ENCODE measurements around the gene TOR3A.

The TOR3A gene

GRCh38 chr1:179095924-179096323 lies 14.1 kb downstream of the TOR3A start:
- in situ Hi-C loops (cut with HindIII; ENCODE audit: low pct_ligation_motif_present, low pct_unique_long_range_greater_than_20kb, low sequenced_read_pairs), result no loop called here
- no peak for DNase-seq

DNA sequence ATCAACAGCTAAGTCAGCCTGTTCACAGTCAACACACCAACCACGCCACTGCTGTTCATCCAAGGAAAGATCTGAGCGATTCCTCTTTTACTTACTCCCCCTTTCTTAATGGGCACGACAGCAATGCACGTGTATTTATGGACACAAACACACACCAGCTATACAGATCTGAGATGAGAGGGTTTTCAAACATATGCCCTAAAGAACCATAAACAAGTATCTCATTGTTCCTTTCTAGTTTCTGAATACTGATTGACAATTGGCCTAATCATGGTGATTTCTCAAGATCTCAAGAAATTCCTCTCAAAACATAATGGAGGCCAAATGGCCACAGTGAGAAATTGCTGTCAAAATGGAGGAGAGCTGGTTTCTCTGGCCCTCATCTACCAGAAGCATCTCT lies 18.0 kb downstream of the TOR3A start:
- DNase-seq, result no peak
- in situ Hi-C loops (cut with HindIII; ENCODE audit: low pct_ligation_motif_present, low pct_unique_long_range_greater_than_20kb, low sequenced_read_pairs), result no loop called here

DNA sequence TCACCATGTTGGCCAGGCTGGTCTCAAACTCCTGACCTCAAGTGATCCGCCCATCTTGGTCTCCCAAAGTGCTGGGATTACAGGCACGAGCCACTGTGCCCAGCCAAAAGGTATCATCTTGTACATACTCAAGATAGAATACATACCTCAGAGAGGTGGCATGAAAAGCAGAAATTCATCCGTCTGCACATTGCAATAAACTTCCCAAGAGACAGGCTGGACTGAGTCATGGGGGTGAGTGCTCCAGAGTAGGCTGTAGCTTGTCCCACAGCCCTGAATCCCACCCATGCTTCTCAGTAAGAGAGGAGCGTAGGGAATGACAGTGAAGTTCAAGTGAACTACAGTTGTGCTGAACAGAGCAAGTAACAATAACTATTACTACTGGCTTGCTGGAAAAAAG lies 19.7 kb downstream of the TOR3A start:
- in situ Hi-C loops (cut with HindIII; ENCODE audit: low pct_ligation_motif_present, low pct_unique_long_range_greater_than_20kb, low sequenced_read_pairs), result no loop called here

GRCh38 chr1:179103999-179104398 lies 22.1 kb downstream of the TOR3A start:
- in situ Hi-C loops (cut with HindIII; ENCODE audit: low pct_ligation_motif_present, low pct_unique_long_range_greater_than_20kb, low sequenced_read_pairs), result no loop called here
- DNase-seq, result no peak

More for the DNA sequence above, 19.7 kb downstream of the TOR3A start:
- DNase-seq, result no peak

DNA sequence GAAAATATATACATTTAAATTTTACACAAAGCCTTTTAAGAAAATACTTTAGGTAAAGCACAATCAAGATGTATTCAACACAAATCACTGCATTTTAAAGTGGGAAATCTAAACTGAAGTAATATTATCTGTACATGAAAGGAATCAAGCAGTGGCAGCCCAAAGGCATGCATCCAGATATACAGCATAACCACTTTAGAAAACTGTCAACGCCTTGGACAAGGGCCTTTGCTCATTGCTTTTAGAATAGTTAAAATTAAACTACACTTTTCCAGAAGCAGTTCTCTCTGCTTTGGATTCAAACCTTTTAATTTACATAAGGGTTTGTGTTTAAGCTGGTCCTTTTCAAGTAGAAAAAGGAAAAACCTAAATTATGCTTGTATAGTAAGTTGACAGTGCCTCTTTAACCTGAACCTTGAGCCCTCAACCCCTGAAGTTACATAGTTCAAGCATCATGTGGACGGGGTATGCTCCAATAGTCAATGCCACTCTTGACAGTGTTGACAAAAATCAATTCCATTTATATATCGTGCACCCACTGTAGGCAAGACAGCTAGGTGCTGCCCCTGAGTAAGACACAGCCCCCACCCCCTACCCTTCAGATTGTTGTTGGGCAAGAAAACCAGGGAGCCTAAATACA lies 22.9 kb downstream of the TOR3A start:
- in situ Hi-C loops (cut with HindIII; ENCODE audit: low pct_ligation_motif_present, low pct_unique_long_range_greater_than_20kb, low sequenced_read_pairs), result no loop called here
- DNase-seq, result no peak

DNA sequence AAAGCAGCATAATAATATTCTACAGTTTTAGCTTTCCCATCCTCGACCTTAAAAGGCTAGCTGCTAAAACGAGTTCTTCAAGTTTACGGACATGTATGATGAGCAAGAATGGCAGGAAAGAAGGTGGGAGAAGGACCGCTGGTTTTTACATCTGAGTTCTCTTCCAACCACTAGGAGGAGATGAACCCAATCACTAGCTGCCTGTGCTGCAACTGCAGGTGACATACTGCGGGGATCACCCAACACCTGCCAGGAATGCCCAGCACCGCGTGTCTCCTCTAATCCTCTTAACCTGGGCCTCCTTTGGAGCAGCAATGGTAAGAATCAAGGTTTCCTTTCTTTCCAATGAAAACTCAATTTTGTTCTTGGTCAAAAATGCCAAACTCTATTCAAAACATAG lies 23.5 kb downstream of the TOR3A start:
- DNase-seq, result peak; percentile 37
- in situ Hi-C loops (cut with HindIII; ENCODE audit: low pct_ligation_motif_present, low pct_unique_long_range_greater_than_20kb, low sequenced_read_pairs), result no loop called here

DNA sequence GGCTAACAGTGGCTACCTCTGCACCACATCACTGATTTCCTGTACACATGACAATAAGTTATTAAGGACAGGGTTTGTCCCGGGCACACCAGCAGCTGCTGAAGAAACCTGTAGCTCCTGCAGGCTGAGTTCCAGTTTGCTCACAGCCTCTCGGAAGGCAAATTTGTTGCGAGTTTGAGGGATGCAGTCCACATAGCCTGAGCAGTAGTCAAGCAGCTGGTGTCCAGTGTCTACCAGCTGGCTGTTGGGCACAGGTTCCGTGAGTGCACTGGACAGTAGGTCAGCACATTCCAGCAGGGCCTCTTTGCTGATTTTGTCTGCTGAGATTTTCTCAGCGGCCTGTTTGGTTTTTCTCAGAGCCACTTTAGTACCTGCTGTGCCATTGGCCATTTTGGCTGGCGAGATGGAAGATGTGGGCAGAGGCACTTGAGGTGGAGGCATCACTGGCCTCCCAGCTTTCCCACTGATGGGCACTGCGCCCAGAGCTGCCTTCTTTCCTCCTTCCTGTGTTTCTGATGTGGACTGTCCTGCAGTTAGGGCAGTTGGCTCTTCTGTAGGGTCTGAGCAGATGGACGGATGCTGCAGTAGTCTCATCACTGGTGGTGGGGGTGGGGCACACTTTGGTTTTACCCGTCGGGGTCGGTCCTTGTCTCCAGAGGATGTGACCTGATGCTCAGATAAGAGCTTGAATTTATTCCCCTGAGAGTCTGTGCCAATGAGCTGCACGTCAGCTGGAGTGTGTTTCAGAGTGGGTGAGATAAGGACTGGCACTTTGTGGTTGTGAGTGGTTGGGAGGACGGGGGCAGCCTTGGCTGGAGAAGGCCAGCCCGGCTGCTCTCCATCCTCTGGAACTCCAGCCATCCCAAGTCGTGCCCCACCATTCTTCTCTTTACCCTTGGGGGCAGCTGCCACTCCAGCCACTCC lies 26.1 kb downstream of the TOR3A start:
- in situ Hi-C loops (cut with HindIII; ENCODE audit: low pct_ligation_motif_present, low pct_unique_long_range_greater_than_20kb, low sequenced_read_pairs), result no loop called here
- DNase-seq, result no peak

DNA sequence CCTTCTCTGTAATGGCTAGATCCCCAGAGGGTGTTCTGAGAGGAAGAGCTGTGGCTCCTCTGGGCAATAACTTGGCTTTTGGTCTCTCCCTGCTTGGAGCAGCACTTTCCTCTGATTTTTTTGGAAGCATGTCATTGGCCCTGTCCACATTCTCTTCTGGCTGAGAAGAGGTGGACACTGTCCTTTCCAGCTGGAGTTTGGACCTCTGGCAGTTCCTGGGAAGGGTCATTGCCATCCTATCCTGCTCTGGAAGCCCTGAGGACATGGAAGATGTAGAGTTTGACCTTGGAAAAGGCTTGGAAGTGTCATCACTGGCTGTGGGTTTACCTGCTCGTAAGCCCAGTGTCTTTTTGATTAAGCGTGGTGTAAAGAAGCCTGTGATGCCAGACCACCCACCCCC lies 26.8 kb downstream of the TOR3A start:
- in situ Hi-C loops (cut with HindIII; ENCODE audit: low pct_ligation_motif_present, low pct_unique_long_range_greater_than_20kb, low sequenced_read_pairs), result no loop called here
- DNase-seq, result no peak

- no peak for DNase-seq
- in situ Hi-C loops (cut with HindIII; ENCODE audit: low pct_ligation_motif_present, low pct_unique_long_range_greater_than_20kb, low sequenced_read_pairs), result no loop called here
Observed at GRCh38 chr1:179115181-179115580, 33.3 kb downstream of the TOR3A start.

DNA sequence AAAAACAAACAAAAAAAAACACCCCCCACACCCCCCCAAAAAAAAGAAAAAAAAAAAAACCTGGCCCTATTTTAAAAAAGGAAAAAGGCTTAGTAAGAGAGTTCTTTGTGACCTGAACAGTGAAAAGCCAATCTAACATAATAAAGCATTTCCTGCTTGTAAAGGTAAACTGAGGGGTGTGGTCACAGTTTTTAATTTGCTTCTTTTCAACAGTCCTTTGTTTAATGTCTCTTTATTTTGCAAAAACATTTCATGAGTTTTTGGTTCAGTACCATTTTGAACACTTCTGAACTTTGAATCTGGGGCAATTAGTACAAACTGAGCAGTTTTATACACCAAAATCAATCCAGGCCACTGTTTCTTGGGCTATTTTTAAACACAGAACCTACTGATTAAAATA lies 37.6 kb downstream of the TOR3A start:
- DNase-seq, result no peak
- in situ Hi-C loops (cut with HindIII; ENCODE audit: low pct_ligation_motif_present, low pct_unique_long_range_greater_than_20kb, low sequenced_read_pairs), result no loop called here

DNA sequence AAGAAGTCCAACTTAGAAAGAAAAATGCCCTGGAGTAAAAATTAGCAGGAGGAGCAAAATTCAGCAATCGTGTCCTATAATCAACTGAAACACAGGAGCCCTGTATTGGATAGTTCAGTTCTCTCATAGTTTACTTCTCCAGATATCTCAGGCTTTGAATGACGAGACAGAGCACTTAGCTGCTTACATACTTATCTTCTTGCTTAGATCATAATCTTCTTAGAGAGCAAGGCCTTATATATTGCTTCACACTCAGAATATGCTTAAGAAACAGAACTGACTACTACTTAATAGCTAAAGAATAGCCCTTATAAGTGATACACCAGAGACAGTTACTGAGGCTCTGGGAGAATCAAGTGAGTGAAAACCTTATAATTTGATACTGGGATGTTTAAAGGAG lies 38.9 kb downstream of the TOR3A start:
- no peak for DNase-seq
- in situ Hi-C loops (cut with HindIII; ENCODE audit: low pct_ligation_motif_present, low pct_unique_long_range_greater_than_20kb, low sequenced_read_pairs), result no loop called here

DNA sequence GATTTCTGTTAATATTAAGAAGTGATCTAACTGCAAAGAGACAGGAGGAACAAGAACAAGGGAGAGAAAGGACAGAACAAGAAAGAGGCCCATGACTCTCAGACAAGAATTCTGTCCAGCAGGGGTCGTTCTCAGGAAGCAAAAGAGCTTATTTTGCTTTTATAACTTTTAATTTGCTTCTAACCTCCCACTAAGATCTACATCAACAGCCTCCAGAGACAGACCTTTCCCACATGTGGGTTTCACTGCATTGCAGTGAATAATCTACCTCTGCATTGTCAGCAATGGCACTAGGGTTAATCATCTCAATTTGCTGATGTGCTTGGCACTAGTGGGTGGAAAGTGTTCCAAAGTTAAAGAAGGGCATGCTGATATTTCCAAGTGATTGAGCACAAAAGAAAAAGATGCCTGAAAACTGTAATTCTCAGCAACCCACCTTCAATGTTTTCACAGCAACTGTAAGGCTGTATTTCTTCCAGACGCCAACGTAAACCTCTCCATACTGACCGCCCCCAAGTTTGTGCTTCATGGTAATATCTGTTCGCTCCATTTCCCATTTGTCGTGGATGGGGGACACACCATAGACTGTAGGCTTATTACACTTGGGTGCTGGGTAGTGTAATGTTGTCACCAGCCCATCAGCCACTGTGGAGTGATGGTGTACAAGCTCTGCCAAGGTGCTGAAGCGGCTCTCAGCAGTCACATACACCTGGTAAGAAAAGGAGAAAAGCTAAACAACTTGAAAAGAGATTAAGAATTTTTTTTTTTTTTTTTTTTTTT lies 39.5 kb downstream of the TOR3A start:
- in situ Hi-C loops (cut with HindIII; ENCODE audit: low pct_ligation_motif_present, low pct_unique_long_range_greater_than_20kb, low sequenced_read_pairs), result no loop called here
- peak; percentile 62 for DNase-seq

DNA sequence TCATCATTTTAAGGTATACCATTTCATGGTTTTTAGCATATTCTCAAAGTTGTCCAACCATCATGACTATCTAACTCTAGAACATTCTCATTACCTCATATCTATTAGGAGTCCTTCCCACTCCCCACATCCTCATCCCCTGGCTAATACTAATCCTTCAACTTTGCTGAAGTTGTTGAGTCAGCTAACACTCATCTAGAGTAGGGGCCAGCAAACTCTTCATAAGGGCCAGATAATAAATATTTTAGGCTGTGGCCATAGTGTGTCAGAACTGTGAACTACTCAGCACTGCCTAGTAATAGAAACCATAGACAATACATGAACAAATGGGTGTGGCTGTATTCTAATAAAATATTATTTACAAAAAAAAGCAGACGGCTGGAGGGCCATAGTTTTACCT lies 43.0 kb downstream of the TOR3A start:
- no peak for DNase-seq
- in situ Hi-C loops (cut with HindIII; ENCODE audit: low pct_ligation_motif_present, low pct_unique_long_range_greater_than_20kb, low sequenced_read_pairs), result no loop called here

- no peak for DNase-seq
- in situ Hi-C loops (cut with HindIII; ENCODE audit: low pct_ligation_motif_present, low pct_unique_long_range_greater_than_20kb, low sequenced_read_pairs), result no loop called here
Observed at GRCh38 chr1:179126338-179127060, 44.6 kb downstream of the TOR3A start.

GRCh38 chr1:179127163-179127895 lies 45.5 kb downstream of the TOR3A start:
- DNase-seq, result no peak
- in situ Hi-C loops (cut with HindIII; ENCODE audit: low pct_ligation_motif_present, low pct_unique_long_range_greater_than_20kb, low sequenced_read_pairs), result no loop called here

DNA sequence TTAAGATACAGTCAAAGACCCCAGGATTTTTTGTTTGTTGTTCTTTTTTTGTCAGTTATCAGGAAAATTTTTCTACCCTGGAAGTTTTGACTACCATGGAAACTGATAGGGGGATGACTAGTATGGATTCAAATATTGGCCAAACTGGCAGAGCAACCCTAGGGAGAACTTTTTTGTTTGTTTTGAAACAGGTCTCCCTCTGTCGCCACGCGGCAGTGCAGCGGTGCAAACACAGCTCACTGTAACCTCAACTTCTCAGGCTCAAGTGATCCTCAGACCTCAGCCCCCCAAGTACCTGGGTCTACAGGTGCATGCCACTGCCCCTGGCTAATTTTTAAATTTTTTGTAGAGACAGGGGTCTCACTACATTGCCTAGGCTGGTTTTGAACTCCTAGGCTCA lies 46.6 kb downstream of the TOR3A start:
- in situ Hi-C loops (cut with HindIII; ENCODE audit: low pct_ligation_motif_present, low pct_unique_long_range_greater_than_20kb, low sequenced_read_pairs), result no loop called here
- DNase-seq, result no peak

DNA sequence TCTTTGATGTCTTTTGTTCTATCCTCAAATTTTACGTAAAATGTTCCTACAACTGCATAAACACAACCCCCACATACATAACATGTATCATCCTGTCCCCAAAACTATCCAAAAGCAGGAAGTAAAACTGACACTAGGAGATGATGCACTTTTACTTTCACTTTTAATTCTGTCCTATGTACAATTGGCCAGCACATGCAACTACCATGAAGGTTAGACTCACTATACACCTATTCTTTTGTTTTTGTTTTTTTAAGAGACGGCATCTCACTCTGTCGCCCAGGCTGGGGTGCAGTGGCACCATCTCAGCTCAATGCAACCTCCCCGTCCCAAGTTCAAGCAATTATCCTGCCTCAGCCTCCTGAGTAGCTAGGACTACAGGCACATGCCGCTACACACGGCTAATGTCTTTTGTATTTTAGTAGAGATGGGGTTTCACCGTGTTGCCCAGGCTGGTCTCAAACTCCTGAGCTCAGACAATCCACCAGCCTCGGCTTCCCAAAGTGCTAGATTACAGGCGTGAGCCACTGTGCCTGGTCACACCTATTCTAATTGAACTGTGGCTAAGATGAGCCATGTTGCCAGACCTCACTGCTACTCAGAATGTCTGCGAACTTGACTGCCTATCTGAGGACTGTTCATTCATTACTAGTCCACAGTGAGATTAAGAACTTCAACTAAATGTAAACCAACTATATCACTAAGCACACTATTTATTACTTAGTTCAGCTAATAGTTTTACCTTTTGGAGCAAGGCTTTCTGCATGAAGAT lies 48.0 kb downstream of the TOR3A start:
- in situ Hi-C loops (cut with HindIII; ENCODE audit: low pct_ligation_motif_present, low pct_unique_long_range_greater_than_20kb, low sequenced_read_pairs), result no loop called here
- peak; percentile 48 for DNase-seq
